ENCODE results near the gene ENOX1.

GRCh38 chr13:43822969-43823368, 36.2 kb upstream of the ENOX1 start:
- no peak for TF ChIP-seq CTCF (IDR thresholded peaks at IDR 0.05)
- no peak for TF ChIP-seq CBFB (CRISPR knock-in tag; IDR thresholded peaks at IDR 0.05; ENCODE audit: low read depth)
- no peak for TF ChIP-seq ATF6 (CRISPR knock-in tag; IDR thresholded peaks at IDR 0.05)
- TF ChIP-seq ERG (CRISPR knock-in tag; IDR thresholded peaks at IDR 0.05), result no peak
- TF ChIP-seq MXD4 (CRISPR knock-in tag; IDR thresholded peaks at IDR 0.05; ENCODE audit: borderline replicate concordance), result no peak
- no peak for TF ChIP-seq ZNF317 (CRISPR knock-in tag; IDR thresholded peaks at IDR 0.05; ENCODE audit: borderline replicate concordance, low read depth)
- TF ChIP-seq PRRX2 (CRISPR knock-in tag; IDR thresholded peaks at IDR 0.05), result no peak
- no peak for TF ChIP-seq ZSCAN18 (CRISPR knock-in tag; IDR thresholded peaks at IDR 0.05)
- TF ChIP-seq FOXP1 (CRISPR knock-in tag; IDR thresholded peaks at IDR 0.05; ENCODE audit: borderline replicate concordance), result no peak
- TF ChIP-seq USF2 (CRISPR knock-in tag; IDR thresholded peaks at IDR 0.05), result no peak
- TF ChIP-seq ETV6 (CRISPR knock-in tag; IDR thresholded peaks at IDR 0.05), result no peak
- no peak for TF ChIP-seq NR3C1 (CRISPR knock-in tag; conservative IDR thresholded peaks at IDR 0.05; ENCODE audit: low read depth)
- TF ChIP-seq E2F4 (CRISPR knock-in tag; IDR thresholded peaks at IDR 0.05; ENCODE audit: borderline replicate concordance, low read depth), result no peak
